NCI-H146 treated with DMSO at 0.1 percent for 48 hours (cell line): Measurements from ENCODE around the gene EIF4E3.

Experiments used
- DNase-seq: peaks from one replicate; lab custom pipeline; 2025; ENCODE audit not compliant: unreplicated experiment; lab: John Stamatoyannopoulos, UW

The EIF4E3 gene

DNA sequence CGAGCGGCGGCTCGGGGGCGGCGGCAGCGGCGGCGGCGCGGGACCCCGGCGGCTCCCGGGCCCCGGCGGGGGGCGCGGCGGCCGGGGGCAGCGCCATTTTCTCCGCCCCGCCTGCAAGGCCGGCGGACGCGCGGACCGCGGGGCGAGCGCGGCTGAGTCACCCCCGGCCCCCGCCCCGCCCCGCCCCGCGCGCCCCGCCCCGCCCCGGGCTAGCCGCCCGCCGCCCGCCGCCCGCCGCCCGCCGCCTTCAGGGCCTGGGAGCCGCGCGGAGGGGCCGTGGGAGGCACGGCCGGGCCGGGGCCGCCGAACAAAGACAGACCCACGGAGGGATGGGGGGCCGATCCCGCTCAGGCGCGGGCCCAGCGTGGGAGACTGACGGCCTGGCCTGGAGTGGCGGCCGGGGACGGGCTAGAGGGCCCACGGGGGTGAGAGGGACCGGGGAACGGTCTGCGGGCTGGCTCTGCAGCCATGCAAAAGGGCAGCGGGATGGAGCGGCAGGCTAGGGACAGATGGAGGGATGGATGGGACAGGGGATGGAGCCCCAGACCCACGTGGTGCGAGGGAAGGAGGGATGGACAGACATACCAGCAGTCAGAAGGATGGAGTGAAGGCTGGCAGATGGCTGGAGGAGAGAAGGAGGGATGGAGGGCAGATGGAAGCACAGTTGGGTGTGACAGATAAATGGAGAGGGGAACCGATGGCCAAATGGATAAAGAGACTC, at the start of gene EIF4E3:
Gene EIF4E3 (minus strand): TSS at position 132 of the 721 bp plus-strand sequence. CDS start 35 bp downstream, at position 97.
- DNase-seq, result no peak

DNA sequence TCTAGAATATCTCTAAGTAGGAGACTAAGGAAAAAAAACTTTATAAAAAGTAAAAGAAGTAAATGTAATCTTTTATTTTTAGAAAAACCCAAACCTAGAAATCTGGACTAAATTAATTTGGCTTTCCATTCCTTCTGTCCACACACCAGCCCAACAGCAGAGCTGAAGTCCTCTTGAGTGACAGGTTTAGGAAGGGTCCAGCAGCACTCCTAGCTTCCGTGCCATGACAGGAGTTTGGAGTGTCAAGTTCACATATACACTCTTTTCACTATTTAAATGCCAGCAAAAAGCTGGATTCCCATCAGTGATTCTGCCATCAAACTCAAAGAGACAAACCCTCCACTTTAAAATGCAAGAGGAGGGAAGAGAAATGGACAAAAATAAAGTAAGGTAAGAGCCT, 46.7 kb upstream of the EIF4E3 start:
- no peak for DNase-seq

DNA sequence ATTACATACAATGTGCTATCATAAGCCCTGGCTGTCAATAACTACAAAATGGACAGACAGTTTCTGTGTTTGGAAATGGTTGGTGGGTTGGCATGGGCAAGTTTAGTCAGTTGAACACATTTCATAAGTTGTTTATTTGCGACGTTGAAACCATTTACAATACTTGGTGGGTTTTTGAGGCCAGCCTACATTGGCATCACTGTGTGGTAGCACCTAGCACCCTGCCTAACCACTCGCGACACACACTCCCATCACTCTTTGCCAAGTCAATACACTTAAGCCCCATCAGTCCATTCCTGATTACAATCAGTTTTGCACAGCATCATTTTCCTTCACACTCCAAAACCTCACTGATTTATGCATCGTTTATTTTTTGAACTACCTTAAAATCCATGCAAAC, 45.9 kb upstream of the EIF4E3 start:
- no peak for DNase-seq

DNA sequence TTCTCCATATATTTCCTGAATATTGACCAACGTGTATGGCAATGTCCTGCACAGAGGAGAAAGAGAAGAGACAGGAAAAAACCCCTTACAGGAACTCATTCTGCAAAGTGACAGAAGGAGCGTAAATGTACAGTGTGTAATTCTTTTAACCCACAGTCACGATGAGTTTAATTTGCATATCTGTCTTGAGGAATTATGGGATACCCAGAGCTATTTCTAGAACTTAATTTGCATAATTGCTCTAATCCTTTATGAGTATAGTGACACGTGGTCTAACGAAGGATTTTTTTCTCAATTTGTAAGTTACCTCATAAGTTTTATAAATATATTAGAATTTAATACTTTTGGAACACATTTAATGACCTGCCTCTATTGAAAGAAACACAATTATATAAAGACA, 38.2 kb upstream of the EIF4E3 start:
- DNase-seq, result no peak

DNA sequence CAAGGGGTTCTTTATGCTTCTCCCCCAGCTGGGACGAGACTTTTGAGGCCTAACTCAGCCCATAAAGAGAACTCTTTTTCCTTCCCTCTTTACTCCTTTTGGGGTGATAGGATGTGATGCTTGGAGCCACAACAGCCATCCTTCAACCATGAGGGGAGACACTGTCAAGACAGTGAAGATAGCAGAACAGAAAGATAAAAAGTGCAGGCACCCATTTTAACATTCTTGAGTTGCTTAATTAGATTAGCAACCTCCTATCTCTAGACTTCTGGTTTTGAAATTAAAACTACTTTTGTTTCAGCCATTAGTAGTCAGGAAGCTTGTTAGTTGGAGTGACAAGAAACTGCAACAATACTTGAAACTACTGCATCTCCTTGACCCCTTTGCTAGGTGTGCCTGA, 34.9 kb upstream of the EIF4E3 start:
- DNase-seq, result no peak

DNA sequence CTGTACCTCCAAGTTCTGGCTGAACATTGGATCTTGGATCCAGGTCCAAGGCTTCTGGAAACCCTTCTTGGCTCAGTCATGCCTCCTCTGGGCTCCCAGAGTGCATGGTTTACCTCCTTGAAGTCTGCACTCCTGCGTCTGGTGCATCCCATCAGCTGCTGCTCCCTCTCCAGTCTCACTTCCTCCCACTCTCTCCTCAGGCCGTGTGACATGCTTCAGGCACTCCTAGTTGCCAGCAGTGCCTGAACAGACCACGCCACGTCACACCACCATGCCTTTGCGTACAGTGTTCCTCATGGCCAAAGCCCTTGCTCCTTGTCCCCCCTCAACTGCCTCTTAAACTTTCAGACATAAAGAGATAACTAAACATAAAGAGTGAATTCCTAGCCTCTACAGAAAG, 34.2 kb upstream of the EIF4E3 start:
- no peak for DNase-seq

DNA sequence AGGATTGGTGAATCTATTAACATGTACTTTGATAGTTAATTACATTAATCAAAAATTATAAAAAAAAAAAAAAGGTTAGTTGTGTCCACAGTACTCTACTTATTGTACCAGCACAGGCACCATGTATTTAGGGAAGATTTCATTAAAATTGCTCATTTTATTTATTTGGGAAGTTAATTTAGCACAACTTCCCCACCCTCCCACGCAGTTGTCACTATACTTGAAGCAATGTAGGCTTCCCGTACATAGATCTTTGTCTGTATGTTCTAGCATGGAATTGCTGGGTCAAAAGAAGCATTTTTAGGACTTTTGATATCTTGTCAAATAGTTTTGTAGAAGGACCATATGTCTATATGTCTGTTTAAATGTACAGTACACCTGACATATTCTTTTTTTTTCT, 32.9 kb upstream of the EIF4E3 start:
- DNase-seq, result no peak

DNA sequence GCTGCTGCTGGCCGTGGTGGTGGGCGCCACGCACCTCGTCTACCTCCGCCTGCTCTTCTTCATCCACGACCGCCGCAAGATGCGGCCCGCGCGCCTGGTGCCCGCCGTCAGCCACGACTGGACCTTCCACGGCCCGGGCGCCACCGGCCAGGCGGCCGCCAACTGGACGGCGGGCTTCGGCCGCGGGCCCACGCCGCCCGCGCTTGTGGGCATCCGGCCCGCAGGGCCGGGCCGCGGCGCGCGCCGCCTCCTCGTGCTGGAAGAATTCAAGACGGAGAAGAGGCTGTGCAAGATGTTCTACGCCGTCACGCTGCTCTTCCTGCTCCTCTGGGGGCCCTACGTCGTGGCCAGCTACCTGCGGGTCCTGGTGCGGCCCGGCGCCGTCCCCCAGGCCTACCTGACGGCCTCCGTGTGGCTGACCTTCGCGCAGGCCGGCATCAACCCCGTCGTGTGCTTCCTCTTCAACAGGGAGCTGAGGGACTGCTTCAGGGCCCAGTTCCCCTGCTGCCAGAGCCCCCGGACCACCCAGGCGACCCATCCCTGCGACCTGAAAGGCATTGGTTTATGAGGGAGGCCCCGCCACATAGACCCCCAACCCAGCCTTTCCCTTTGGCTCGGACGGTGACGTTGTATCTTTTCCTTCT, 29.5 kb upstream of the EIF4E3 start:
- DNase-seq, result no peak

DNA sequence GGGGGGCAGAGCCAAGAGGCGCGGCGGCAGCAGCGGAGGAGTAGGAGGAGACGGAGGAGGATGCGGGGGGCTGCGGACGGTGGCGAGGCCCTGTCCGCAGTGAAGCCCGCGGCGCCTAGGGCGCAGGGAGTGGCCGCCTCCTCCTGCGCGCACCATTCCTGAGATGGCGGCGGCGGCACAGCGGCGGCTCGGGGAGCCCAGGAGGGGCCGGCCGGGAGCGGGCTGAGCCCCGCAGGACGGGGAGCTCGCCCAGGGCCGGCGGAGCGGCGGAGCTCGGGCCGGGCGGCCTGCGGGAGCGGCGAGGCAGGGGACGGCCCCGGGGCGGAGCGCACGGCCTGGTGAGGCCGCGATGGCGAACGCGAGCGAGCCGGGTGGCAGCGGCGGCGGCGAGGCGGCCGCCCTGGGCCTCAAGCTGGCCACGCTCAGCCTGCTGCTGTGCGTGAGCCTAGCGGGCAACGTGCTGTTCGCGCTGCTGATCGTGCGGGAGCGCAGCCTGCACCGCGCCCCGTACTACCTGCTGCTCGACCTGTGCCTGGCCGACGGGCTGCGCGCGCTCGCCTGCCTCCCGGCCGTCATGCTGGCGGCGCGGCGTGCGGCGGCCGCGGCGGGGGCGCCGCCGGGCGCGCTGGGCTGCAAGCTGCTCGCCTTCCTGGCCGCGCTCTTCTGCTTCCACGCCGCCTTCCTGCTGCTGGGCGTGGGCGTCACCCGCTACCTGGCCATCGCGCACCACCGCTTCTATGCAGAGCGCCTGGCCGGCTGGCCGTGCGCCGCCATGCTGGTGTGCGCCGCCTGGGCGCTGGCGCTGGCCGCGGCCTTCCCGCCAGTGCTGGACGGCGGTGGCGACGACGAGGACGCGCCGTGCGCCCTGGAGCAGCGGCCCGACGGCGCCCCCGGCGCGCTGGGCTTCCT, 28.8 kb upstream of the EIF4E3 start, which contains the start of gene GPR27:
Gene GPR27 (plus strand): TSS at position 155 of the 909 bp plus-strand sequence. CDS start 195 bp downstream, at position 350.
- DNase-seq, result no peak

DNA sequence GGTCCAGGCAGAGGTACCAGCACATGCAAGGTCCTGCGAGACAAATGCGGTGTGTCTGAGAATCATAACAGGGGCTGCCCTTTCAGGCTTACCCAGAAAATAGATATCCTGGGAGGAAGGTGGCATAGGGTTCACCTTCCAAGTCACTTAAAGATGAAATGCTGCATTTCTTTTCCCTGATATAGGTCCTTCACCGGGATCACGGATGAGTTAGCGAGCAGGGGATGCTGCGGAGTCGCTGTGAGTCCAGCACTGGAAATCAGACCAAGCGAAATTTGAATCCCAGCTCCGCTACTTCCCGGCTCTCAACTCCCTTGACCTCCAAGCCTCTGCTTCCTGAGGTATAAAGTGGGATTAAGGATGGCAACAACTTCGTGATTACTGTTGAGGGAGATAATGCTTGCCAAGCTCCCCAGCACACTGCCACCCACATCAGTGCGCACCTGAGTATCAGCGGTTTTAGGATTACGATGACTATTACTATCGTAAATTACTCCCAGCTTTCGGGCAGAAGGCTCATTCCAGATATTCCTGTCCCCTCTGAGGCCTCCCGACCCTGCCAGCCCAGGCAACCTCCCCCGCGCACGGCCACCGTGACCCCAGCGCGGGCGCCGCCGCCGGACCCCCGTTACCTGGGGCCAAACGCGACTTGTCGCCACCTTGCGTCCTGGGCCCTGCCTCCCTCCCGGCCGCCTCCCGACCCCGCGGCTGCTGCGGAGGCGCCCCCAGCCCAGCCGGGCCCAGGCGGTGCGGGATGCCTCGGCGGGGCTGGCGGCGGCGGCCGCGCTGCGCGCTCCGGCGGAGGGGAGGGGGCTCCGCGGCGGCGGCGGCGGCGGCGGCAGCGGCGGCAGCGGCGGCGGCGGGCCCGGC, 27.9 kb upstream of the EIF4E3 start:
- DNase-seq, result no peak

DNA sequence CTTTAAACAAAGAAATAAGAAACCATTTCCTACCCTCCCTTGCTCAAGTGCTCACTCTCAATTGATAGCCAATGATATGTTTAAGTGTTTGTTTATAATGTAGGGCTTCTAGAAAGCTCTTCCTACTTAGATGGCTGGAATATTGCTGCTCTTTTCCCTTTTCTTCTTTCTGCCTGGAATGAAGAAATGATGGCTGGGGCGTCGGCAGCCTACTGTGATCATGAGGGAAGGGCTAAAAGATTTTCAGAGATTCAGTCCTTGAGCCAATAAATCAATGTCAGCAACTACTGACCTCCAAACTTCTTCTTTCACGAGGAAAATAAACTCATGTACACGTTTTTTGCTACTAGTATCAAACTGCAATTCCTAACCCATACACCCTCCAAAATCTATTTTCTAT, 26.4 kb upstream of the EIF4E3 start:
- DNase-seq, result no peak

DNA sequence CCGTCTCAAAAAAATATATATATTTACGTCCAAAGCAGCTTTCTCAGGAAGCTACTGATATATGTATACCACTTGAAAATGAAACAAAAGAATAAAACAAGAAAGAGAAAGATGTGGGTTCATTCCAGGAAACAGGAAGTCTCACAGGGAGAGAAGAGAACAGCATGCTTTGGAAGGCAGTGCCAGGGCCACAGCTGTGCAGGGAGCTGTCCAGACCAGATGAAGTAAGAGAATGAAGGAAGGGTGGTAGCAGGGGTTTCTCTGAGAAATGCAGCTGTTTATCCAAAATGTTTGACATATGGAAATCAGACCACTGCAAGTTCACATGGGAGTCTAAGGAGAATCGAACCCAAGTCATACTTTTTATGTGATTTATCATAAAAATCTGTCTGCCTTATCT, 19.5 kb upstream of the EIF4E3 start:
- no peak for DNase-seq

DNA sequence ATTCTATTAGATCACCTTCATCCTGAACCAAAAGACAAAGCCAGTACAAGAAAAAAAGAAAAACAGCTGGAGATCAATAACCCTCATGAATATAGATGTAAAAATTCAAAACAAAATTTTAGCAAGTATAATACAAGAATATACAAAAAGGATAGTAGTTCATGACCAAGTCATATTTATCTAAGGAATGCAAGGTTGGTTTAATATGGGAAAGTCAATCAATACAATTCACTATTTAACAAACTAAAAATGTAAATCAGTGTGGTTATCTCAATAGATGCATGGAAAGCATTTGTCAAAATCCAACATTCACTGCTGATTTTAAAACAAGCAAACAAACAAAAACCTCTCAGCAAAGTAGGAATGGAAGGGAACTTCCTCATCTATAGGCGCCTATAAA, 17.4 kb upstream of the EIF4E3 start:
- DNase-seq, result no peak

DNA sequence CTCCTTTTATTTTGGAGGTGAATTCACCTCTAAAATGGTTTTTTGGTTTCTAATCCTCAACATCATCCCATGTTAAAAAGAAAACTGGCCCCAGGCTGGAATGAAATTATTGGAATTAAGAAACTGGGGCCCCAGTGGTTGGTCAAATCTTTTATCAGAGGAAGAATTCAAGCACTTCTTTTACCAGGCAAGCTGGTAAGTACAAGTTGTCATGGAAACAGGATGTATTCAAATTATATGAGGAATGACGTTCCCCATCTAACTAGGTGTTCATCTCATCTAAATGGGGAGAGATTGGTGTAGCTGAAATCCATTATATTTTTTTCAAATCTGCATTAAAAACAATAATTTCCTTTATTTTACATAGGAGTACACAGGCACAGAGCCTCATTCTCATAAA, 9.7 kb upstream of the EIF4E3 start:
- no peak for DNase-seq

DNA sequence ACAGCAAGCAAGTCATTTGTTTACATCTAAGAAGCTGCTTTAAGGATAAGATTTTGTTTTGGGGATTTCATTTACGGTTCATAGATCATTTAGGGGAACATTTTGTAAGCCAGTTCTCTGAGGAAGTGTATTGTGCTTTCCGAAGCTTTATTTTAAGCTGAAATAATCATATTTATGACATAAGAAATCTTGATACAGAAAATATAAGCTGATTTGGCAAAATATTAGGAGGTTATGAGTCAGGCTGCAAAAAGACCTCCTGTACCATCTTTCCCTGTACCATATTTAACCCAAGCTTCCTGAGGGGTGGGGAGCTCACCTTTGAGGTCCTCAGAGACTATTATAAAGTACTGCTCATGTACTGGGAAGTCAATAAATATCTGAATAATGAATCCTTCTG, 8.1 kb upstream of the EIF4E3 start:
- DNase-seq, result no peak

DNA sequence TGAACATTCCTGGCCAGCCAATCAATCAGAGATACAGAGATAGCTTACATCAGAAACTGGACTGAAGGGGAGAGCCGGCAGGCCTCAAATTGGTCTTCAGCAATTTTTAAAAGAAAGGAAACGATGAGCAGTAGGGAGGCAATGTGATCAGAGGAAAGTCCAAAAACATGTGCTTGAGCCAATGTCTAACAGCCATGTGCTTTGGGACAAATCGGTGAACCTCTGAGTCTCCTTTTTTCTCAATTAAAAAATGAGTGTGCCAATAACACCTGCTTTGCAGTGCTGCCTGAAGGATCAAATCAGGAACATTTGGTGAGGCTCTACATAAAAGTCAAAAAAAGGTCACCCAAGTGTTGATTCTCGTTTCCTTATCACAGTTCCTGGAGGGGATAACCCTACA, 7.4 kb upstream of the EIF4E3 start:
- no peak for DNase-seq

DNA sequence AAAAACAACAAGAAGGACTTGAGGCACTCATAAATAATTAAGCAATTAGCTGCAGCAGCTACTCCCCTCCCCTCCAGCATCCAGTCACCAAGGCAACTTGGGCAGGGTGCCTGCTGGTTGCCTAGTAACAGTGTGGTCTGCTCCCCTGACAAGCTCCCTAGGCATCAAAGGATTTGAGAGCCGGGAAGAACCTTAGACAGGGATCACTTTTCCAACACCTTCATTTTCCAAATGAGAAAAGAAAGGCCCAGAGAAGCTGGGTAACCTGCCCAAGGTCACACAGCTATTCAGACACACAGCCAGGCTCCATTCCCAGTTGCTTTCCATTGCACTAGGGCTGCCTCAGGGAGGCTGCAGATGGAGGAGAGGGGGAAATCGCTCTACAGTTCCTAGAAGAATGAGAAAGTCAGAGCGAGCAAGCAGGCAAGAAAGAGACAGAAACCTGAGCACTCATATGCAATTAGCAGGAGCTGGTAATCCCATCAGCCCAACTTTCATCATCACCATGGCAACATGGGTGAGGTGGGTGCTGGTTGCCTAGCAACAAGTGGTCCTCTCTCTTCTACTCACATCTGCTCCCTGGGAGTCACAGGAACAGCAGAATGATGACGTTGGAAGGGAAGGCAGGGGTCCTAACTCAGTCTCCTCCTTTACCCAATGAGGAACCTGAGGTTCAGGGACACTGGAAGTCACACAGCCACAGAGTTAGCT, 3.6 kb upstream of the EIF4E3 start:
- DNase-seq, result peak; percentile 2

DNA sequence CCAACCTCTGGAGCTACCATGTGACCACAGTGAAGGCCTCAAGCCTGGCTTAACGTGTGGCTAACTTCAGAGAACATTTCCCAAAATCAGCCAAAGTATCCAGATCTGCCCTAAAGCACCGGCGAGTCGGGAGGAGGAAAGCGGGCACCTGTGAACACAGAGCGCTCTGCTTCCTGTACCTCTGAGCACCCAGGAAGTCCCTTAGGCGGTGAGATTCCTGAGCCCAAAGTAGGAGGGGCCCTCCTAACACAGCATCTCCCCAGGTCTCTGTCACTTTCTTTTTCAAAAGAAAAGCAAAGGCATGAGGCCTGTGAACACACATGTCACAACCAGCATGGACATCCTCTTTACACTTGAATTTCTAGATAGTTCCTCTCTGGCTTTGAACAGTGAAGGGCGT, 944 bp upstream of the EIF4E3 start:
- DNase-seq, result no peak

DNA sequence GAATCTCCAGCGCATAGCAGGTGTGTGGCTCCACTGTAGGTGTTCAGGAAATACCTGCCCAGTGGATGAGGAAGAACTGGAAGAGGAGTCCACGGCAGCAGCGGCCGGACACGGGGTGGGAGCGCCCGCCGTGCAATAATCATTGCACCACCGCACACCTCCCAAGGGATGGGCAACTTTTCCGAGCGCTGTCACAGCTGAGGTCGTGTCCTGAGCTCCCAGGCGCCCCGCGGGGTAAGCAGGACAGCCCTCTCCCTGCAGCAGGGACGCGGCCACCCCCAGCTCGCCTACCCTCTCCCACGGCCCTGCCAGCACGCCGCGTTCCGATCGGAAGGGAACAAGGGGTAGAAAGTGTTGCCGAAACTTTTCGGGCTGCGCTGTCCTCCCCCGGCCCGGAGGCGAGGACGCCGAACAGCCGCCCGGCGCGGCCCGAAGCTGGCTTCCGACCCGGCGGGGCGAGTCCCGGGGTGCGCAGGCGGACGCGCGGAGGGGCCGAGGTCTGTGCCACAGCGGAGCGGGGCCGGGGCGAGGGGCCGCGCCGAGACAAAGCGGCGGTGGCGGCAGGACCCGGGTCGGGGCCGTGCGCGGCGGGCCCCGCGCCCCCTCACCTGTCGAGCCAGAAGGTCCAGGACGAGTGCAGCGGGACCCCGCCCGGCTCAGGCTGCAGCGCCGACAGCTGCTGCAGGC, 475 bp downstream of the EIF4E3 start:
- peak; percentile 15 for DNase-seq

DNA sequence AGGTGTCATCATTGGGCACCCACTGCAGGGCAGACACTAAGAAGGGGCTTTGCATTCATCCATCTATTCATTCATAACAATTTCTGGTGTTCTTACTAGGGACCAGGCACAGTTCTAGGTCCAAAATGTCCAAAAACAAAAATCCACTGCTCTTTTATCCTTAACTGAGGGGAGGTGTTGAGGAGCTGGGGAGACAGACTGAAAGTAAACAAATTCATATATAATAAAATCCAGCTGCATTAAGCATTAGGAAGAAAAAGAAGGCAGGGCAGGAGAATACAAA, 1.1 kb downstream of the EIF4E3 start:
- DNase-seq, result no peak
